Erythroblast (primary cell): Measurements from ENCODE around the gene ACTR1A.
A peak's percentile ranks its signal among the peaks of the same experiment; 100 is the strongest.
"Not testable (repeated sequence)": the region's sequence is repeated elsewhere in the genome, so short reads cannot be mapped to it uniquely, and the experiment has no call there.

Experiments
- DNase-seq, 2 experiments: peaks; one replicate each; lab custom pipeline; 2025; lab: John Stamatoyannopoulos, UW
- GATA1 ChIP-seq: IDR thresholded peaks from 2 replicates; pipeline ENCODE4 v1.6.1; 2011; ENCODE audit warnings: low read depth, mild to moderate bottlenecking, control low read depth, low read length, moderate library complexity
- POLR2A ChIP-seq: IDR thresholded peaks from 2 replicates; pipeline ENCODE4 v1.6.1; 2011; ENCODE audit warnings: mild to moderate bottlenecking, low read length

ACTR1A gene

DNA sequence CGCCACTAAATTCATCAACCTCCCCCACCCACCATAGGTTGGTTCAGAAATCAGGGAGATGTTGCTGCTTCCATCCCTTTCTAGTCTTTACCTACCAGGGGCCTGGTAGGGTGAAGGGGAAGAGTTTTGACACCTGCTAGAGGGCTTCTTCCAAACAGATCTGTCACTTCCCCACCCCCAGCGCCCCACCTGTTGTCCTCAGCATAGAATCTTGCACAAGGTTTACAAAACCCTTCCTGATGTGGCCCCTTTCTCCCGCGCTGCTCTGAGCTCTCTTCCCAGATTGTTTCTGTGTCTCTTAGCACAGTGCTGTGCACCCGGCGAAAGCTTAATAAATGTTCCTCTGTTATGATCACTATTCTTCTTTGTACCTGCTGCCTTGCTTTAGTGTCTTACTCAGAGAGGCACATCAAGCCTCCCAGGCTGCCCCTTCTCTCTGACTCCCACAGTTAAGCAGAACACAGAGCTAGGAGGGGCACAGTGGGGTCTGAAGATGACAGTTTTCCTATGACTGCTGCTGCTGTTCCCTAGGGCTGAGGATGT lies 39.9 kb downstream of the ACTR1A start:
- DNase-seq = no peak
- TF ChIP-seq GATA1 (no peak), POLR2A (no peak)

DNA sequence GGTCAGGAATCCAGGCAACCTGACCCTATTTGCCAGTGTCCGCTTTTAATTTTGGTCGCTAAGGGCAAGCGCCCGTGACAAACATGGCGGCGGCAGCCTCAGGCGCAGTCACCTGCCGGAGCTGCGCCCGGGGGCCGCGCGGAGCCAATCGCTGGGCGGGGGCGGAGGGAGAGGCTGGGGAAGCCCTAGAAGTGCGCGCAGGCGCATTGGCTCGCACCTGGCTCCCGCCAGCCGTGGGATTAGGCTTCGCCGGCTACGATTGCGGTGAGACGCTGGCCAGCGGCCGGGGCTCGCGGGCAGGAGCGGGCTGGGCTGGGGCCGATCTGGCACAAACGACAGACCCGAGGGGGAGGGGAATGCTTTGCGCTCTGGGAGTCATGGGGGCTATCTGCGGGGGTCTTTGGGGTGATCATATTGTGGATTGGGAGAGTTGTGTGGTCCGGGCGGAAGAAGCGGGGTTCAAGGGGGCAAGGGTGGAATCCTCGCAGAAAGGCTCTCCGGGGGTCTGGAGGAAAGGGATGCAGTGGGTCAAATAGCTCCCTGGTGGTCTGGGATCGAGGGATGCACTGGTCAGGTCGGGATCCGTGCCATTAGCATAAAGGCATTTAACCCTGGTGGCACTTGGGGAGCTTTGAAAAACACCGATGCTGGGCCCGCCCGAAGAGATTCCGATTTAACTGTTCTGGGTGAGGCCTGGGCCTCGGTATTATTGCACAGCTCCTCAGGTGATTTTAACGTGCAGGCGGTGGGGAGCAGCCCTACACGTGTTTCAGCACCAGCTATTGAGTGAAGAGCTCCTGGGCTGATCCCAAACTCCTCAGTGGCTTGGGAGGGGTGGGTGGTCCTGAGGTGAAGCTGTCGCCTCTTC lies 41.1 kb downstream of the ACTR1A start:
- TF ChIP-seq POLR2A = no peak
- no peak for TF ChIP-seq GATA1
- DNase-seq = peak; percentile 91 to 95

DNA sequence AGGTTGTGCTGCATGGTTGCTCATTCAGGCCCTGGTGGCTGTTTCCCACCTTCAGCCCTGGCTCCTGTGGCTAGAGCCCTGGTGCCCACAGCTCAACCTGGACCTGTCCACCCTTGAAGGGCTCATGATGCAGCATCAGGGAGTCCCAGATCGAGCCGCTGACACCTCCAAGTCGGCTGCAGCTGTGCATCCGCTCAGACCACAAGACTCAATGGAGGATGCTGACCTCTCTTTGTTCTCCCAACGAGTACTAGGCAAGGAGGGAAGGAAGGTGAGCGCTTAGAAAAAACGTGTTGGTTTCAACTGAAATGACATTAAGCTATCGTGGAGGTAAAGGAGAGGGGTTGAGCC lies 41.7 kb downstream of the ACTR1A start:
- no peak for DNase-seq
- no peak for TF ChIP-seq POLR2A

DNA sequence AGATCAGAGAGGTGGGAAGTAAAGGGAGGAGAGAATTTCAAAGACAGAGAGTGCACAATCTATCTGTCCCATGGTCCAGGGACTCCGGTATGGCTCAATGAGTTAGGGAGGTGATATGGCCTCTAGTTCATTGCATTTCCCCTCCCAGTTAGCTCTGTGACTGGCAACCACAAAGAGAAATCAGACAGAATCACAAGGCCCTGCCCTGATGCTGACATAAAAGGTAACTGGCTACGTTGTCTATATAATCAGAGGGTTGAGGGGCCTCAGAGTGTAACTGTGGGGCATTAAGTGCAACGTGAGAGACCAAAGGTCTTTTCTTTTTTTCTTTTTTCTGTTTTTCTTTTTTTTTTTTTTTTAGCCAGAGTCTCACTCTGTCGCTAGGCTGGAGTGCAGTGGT lies 43.9 kb downstream of the ACTR1A start:
- TF ChIP-seq POLR2A (no peak), GATA1 (no peak)
- no peak for DNase-seq

DNA sequence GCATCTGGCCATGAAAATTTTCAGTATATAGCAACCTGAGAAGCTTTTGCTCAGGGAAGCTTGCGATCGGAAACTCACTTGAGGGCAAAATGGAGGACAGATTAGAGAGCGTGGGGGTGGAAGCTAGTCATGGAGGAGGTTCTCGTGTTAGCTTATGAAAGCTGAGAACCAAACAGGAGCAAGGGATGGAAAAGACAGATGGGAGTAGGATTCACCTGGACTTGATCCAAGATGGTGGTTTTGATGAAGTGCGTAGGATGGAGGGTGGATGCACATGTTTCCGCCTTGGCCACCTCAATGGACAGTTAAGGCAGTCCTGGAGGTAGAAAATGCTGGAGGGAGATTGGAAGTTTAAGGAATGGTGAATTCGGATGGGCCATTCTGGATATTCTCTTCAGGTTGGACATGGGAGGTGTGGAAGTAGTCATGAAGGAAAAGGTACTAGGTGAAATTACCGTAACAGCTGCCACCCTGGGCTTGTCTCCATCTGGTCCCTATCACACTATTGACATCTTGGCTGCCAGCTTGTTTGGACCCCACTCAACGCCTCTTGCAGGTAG lies 44.8 kb downstream of the ACTR1A start:
- no peak for TF ChIP-seq GATA1
- TF ChIP-seq POLR2A = no peak
- no peak for DNase-seq

DNA sequence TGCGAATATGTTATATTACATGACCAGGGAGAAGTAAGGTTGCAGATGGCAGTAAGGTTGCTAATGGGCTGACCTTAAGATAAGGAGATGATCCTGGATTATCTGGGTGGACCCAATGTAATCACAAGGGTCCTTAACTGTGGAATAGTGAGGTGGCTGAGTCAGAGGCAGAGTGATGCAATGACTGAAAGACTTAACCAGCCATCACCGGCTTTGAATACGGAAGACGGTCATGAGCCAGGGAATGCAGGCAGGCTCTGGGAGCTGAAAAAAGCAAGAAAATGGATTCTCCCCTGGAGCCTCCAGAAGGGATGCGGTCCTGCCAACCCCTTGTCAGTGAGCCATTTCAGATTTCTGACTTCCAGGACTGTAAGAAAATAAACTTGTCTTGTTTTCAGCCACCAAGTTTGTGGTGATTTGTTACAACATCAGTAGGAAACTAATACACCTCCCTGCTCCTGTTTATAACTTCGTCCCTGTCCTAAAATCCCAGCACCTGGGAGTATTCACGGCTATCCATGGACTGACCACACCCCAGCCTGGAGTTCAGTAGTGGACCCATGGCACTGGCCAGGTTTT lies 46.5 kb downstream of the ACTR1A start:
- no peak for TF ChIP-seq GATA1
- TF ChIP-seq POLR2A = peak; percentile 32
- DNase-seq = peak; percentile 78 to 89

DNA sequence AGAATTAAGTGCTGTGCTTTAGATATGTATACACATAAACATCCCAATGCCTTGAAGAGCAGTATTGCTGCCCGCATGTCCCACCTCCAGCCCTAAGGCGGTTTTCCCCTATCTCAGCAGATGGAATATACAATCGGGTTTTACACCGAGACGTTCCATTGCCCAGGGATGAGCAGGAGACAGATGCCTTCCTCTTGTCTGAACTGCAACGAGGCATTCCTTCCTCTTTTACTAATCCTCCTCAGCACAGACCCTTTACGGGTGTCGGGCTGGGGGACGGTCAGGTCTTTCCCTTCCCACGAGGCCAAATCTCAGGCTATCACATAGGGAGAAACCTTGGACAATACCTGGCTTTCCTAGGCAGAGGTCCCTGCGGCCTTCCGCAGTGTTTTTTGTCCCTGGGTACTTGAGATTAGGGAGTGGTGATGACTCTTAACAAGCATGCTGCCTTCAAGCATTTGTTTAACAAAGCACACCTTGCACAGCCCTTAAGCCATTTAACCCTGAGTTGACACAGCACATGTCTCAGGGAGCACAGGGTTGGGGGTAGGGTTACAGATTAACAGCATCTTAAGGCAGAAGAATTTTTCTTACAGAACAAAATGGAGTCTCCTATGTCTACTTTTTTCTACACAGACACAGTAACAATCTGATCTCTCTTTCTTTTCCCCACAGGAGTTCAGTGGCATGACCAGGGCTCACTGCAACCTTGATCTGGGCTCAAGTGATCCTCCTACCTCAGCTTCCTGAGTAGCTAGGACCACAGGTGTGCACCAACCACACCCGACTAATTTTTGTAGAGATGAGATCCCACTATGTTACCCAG lies 47.6 kb downstream of the ACTR1A start:
- DNase-seq = not testable (repeated sequence)

DNA sequence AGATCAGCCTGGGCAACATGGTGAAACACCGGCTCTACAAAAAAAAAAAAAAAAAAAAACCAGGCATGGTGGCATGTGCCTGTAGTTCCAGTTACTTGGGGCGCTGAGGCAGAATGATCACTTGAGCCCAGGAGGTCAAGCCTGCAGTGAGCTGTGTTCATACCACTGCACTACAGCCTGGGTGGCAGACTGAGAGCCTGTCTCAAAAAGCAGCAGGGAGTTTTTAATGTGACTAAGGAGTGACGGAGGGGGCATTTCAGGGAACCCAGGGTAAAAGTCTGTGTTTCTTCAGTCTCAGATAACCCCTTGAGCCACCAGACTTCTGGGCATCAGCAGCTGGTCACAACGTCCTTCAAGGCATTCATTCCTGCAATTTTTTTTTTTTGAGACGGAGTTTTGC lies 49.0 kb downstream of the ACTR1A start:
- no peak for TF ChIP-seq POLR2A
- TF ChIP-seq GATA1 = no peak
- no peak for DNase-seq

DNA sequence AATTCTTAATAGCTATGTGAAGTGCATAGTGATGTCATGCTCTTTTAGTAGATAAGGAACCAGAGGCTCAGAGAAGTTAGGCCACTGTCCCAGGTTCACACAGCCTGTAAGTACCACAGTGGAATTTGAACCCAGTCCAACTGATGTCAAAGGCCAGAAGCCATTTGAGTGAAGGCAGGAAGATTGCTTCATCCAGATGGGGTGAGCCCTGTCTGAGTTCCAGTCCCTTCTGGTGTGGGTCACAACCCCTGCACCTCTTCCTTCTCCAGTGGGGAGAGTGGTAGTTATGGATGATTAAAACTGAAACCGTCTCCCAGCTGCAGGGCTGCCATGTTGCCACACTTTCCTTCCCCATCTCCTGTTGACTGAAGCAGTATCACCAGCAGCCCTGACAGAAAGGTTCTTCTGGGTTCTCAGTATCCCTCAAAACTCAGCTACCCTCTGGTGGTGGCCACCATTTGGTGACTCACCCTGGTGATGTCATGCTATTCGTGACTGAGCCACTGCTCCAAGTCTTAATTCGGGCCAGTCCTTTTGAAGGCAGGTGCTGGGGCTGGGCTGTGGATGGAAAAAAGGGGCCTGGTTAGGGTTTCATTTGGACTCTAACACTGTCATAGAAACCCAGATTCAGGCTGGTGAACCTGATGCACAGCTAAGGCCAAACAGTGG lies 49.7 kb downstream of the ACTR1A start:
- no peak for TF ChIP-seq GATA1
- TF ChIP-seq POLR2A = no peak
- peak; percentile 63 to 87 for DNase-seq

DNA sequence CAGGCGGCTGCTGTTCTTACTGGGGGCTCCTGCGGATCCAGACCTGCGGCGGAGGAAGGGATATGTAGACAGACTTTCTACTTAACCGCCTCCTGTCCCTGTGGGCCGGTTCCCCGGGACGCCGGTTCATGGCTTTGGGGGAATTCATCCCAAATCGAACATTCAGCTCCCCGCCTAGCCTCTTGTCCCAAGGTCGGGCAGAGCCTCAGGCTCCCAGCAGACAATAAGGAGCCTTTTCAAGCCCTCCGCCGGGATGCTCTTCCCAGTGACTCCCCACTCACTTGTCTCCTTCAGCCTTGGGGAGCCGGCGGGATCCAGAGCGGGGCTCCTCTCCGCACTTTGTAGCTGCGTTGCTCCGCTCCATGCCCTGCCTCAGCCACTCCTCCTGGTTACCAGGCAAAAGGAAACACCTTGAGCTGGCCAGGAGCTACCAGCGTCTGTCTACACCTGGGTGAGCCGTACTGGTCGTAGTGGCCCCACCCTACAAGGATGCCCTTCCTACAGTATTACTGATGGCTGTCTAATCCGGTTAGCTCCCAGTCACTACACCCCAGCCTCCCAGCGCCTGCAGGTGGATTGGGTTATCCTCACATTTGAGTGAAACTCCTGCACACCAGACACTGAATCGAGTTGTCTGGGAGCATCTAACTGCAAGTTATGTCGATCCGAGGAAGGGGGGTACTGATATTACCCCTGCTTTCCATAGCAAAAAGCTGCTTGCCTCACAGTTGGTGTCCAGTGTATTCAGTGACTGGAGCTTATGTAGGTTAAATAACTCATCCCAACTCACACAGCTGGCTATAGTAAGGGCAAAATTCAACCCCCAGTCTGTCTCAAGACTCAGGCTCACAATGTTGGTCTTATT lies 51.2 kb downstream of the ACTR1A start, which contains the start of gene C10orf95:
Gene C10orf95, minus strand, starts transcription at position 439 of the 865 bp plus-strand sequence. CDS start 450 bp downstream, outside the sequence.
- DNase-seq = no peak
- TF ChIP-seq POLR2A (no peak), GATA1 (no peak)

DNA sequence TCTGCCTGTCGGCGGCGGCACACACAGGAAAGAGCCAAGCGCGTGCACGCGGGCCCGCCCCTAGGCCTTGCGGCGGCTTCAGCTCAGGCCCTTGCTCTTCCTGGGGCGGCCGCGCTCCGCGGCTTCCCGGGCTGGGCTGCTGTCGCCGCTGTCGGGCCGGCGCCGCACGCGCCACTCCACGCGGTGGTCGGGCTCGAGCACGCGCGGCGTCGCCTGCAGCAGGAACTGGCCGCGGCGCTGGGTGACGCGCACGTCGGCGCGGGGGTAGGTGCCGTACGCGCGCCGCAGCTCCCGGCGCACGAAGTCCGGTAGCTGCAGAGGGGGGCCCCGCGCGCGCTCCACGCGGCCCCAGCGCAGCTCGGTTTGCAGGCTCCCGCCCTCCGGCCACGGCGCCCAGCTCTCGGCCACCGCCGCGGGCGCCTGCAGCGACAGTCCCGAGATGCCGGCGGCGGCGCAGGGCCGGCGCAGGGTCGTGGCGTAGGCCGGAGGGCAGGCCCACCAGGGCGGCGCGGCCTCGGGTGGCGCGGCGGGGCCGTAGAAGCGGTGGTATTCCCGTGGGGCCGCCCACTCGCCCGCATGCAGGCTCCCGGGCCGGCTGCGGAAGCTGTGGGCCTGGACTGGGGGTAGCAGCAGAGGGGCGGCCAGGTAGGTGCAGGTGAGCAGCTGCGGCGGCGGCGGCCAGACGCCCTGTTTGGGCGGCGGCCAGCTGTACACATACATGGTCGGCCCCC lies 52.0 kb downstream of the ACTR1A start:
- TF ChIP-seq GATA1 = no peak
- peak; percentile 86 for TF ChIP-seq POLR2A
- DNase-seq = peak; percentile 91 to 92

DNA sequence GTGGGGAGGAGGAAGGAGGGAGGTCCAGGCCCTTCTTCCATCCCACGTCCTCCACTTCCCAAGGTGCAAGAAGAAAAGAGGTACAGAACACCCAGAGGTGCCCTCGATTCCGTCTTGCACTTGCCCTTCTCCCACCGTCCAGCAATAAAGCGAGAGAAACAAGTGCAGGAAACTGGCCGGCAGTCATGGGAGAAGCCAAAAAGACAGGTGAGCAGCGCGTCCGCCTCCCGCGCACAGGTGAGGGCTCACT lies 52.5 kb downstream of the ACTR1A start:
- no peak for DNase-seq
- TF ChIP-seq POLR2A (no peak), GATA1 (no peak)
